GM18861 (cell line): Measurements from ENCODE around the gene GTF3C2.

Experiments
- ATAC-seq: cut with Tn5 transposase; IDR thresholded peaks from one replicate; pipeline ENCODE4 v1.9.1; 2021; ENCODE audit not compliant: unreplicated experiment

Gene GTF3C2

DNA sequence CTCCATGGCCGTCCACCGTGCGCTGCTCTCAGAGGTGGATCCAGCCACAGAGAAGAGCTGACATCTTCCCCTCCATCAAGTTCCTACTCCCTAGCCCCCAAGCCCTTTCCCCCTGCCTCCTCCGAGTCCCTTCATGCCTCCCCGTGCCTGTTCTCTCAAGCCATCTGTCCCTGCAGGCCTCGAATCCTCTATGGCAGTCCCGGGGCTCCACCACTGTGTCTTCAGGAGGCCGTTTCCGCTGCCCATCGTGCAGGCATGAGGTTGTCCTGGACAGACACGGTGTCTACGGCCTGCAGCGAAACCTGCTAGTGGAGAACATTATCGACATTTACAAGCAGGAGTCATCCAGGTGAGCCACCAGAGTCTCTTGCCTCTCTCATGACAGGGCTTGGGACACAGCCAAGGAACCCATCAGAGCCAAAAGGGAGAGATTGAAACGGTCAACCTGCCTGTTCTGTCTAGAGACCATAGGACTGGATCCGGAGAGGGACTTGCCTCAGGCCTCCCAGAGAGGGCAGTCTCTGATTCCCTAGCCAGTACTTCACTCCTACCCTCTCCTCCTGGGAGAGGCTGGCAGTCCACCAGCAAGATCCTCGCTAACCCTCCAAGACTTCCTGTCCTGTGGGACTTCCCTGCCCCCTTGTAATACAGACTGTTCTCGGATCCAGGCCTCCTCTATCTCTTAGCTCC is 58.0 kb downstream of the GTF3C2 start:
- ATAC-seq, result no peak

DNA sequence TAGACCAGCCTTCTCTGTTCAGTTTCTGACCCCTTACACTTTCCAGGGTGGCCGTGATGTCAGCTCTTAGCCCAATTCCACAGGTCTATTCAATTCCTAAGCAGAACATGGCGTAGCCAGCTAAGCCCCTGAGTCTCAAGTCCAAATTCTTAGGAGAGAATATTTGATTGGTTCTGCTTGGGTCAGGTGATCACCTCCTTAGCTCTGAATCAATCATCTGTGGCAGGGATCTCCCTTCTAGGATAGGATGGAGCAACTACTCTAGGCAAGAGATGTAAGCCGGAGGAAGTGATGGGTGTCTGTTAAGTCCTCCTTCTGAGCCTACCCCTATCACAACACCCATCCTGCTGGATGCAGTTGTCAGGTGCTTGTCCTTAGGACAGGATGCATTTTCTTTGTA is 59.4 kb downstream of the GTF3C2 start:
- ATAC-seq, result no peak

DNA sequence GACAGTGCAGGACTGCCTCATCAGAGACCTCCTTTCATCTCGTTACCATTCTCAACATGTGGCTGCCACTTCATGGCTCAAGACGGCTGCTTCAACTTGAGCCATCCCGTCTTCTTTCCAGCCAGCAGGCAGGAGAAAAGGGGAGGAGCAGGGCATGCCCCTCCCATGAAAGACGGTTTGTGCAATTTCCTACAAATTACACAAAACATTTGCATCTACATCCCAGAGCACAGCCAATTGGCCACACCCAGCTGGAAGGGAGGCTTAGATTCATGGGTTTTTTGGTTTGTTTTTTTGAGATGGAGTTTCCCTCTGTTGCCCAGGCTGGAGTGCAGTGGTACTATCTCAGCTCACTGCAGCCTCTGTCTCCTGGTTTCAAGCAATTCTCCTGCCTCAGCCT is 60.1 kb downstream of the GTF3C2 start:
- ATAC-seq, result no peak

DNA sequence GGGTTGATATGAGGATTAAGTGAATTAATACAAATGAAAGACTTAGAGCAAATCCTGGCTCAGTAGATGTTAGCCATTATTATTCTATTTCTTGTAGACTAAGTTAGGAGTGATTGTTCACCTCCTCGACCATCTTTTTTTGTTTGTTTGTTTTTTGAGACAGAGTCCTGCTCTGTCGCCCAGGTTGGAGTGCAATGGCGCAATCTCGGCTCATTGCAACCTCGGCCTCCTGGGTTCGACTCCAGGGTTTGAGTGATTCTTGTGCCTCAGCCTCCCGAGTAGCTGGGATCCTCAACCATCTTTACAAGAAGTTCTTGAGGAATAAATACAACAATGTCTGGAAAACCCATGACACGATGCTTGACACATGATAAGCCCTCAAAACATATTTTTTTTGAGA is 61.6 kb downstream of the GTF3C2 start:
- ATAC-seq, result no peak

DNA sequence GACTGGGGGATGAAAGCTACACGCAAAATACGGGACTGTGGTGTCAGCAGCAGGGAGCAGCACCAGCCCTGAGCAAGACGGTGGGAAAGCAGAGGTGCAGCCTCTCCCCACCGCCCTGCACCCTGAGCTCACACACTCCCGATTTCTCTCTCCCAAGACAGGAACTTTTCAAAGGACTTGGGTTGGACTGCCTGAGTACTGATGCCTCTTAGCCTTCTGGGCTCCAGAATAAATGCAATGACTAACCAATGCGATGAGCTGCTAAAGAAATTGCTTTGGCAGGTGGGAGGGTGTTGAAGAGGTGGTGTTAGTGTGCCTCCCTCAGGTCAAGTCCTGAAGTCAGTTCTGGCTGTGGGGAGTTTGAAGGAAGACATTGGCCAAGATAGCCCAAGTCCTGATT is 64.7 kb downstream of the GTF3C2 start:
- ATAC-seq, result no peak

DNA sequence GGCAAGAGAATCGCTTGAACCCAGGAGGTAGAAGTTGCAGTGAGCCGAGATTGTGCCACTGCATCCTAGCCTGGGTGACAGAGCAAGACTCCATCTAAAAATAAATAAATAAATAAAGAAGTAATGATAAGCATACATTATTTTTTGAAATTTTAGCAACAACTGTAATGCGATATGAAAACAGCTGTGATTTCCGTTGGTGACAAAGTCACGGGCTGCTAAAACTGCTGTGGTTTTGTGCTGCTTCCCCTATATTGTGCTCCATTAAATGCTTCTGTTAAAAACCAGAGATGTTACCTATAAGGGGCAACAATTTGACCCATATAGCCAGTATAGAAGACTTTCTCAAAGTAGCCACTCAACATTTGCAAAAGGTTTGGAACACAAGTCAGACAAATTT is 66.0 kb downstream of the GTF3C2 start:
- ATAC-seq, result no peak

DNA sequence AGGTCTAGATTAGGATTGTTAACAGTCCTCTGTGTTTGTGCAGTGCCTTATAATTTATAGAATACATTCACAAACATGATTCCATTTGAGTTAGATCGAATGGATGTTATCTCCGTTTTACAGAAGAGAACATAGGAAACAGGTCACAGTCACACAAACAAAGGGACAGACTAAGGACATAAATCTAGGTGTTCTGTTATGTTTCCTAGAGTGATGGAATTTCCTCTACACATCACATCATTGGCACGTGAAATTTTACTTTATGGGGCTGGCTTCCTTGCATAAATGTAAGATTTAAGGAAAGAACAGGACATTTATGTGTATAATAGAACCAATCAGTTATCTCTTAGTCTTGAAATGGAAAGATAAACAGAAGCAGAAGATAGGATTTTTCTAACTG is 68.0 kb downstream of the GTF3C2 start:
- no peak for ATAC-seq

DNA sequence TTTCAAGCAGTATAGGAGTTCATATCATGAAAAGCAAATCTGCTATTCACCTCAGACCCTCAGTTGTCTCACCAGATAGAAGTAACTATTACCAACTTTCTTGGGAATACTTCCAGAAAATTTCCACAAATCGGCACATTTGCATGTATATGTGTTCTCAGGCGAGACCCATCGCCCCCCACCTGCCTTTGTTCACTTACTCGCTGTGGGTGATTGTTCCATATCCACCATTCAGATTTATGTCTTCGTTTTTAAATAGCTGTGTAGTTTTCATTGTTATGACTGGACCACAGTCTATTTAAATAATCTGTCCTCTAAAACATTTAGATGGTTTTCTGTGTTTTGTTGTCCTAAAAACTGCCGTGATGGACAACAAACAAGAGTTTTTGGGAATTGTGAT is 71.1 kb downstream of the GTF3C2 start:
- ATAC-seq, result no peak

DNA sequence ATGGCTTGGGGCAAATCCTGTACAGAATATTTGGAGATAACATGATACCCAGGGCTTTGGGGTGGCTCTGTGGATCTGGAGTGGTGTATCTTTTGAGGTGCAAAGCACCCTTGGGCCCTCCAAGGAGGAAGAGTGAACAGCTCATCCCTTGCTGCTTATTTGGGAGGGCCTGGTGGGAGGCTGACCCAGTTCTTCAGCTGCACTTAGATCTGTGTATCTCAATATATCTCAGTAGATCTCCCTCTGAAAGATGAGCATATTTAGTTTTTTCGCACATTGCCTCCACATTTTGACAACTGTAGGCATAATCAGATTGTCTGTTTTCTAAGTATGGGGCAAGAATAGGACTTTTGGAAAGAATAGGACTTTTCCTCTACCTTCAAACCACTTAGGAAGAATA is 71.6 kb downstream of the GTF3C2 start:
- ATAC-seq, result no peak

DNA sequence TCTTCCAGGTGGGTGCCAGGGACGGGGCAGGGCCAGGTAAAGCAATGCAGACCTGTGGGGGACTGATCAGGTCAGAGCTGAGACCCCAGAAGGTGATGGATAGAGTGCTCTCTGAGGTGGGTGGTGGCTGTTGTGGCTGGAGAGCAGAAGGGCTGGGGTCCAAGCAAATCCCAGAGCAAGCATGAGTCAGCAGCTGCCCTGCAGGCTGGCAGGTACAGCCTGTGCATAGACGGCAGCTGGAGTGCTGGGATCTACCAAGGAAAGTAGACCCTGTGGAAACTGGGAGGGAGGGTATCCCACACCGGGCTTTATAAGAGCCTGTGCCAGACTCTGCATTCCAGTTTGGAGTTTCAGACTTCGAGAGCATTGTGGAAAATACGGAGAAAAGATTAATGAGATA is 73.7 kb downstream of the GTF3C2 start:
- ATAC-seq, result no peak

DNA sequence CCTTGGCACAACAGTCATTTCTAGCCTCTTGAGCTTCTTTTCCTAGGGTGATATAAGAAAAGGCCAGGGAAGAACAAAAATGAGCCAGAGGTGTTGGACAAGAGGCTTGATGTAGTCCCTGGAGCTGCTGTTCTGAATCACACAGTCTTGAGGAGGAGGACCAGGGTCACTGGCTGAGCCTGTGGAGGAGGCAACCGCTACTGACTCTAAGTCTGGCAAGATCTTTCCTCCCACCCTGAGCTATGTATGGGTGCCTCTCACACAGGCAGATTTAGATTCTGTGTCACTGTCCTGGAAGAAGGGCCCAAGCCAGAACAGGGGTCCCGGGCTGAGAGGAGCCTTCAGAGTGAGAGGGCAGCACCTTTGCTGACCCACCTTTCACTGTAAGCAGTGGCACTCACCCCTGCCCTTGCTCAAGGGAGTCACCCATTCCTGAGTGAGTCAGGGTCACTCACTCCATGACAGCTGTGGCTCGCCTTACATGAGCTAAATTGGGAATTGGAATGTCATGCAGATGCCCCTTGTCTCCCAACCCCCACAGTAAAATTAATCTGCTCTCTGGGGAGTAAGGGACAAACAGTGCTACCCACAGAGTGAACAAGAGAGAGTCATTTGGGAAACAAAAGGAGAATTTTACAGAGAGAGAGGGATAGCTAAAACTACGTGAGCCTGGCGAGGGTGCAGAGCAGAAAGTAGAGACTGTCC is 74.6 kb downstream of the GTF3C2 start, which contains the start of gene TRIM54:
Gene TRIM54 (plus strand): TSS at position 575 of the 705 bp plus-strand sequence. CDS start 303 bp downstream, outside the sequence.
- no peak for ATAC-seq

DNA sequence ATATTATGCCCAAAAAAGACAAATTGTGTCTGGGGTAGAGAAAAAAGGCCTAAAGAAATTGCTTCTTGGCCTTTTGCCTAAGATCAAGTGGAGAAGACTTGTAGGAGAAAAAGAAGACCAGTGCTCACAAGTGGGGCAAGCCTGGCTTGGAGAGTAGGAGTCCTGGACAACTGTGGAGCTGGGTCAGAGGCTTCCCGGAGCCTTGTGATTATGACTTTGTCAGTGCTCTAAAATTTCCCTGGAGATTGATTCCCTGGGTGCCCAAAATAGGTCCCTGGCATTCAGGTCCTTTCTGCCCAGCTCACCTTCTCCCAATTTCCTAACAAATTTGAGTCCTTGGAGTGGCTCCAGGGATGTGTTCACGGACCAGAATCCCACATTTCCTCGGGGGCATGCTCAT is 75.1 kb downstream of the GTF3C2 start:
- no peak for ATAC-seq

DNA sequence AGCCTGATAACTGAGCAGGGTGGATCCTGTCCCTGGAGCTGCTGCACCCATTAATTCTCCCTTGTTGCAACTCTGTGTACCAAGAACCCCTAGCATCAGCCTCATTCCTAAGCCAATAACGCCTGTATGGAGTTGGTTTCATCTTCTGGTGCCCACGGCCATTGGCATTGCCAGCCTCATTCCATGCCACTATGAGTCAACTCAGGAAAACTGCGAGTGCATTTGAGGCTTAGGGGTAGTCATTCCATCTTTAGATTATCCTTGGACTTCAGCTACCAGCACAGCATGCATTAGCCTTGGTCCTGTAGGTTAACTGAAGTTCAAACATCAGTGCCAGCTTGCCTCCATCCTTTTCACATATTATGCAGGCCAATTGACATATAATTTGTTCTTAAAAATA is 75.7 kb downstream of the GTF3C2 start:
- no peak for ATAC-seq

DNA sequence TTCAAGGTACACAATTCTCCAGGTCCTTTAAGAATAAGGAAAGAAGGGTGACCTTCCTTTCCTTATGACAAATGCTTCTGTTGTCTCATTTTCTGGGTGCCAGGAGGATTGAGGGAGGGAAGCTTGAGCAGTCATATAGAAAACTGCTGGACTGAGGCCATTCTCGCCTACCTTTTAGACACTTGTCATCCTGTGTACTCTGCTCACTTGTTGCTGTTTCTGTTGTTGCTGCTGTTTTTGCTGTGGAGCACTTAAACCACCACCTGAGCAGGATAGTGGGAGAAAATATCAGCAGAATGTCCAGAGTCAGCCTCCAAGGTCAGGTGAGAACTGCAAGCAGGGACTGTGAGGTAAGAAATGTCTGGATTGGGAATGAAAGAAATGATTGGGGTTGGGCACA is 78.6 kb downstream of the GTF3C2 start:
- no peak for ATAC-seq
